Measurements from ENCODE around the gene AUTS2. TPM values are rescaled to one million over a fixed set of nuclear protein-coding genes. Genes with fewer than 3 reads are reported as not detected.

AUTS2 gene
- total RNA-seq, 1 donor from 2014 or later, result 7.7 TPM

DNA sequence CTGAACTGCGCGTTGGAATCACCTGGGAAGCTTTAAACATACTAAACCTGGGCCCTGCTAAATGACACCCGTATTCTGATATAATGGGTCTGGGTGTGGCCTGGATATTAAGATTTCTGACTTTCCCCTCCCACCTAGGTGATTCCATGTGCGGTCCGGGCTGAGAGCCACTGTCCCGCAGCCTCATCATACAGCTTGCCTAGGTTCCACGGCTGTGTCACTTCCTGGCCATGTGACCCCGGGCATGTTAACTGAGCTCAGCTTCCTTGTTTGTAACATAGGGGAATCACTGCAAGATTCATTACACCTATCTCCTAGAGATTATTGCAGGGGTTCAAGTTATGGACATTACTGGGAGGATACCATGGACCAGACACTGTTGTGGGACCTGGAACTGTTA, 1061.0 kb downstream of the AUTS2 start:
- intact Hi-C loops (cut with micrococcal nuclease), result no loop called here

- intact Hi-C loops (cut with micrococcal nuclease), result loop anchor here (1.0 kb wide), 1 partner anchor 12 kb away; no protein-coding TSS in a partner anchor
Observed at GRCh38 chr7:70660154-70660818, 1062.0 kb downstream of the AUTS2 start.

- intact Hi-C loops (cut with micrococcal nuclease), result loop anchor here (1.0 kb wide), 1 partner anchor 13 kb away; no protein-coding TSS in a partner anchor
Observed at GRCh38 chr7:70660819-70661191, 1062.5 kb downstream of the AUTS2 start.

GRCh38 chr7:70663680-70664079, 1065.4 kb downstream of the AUTS2 start:
- intact Hi-C loops (cut with micrococcal nuclease), result no loop called here

- intact Hi-C loops (cut with micrococcal nuclease), result no loop called here
Observed at GRCh38 chr7:70665997-70666396, 1067.7 kb downstream of the AUTS2 start.

DNA sequence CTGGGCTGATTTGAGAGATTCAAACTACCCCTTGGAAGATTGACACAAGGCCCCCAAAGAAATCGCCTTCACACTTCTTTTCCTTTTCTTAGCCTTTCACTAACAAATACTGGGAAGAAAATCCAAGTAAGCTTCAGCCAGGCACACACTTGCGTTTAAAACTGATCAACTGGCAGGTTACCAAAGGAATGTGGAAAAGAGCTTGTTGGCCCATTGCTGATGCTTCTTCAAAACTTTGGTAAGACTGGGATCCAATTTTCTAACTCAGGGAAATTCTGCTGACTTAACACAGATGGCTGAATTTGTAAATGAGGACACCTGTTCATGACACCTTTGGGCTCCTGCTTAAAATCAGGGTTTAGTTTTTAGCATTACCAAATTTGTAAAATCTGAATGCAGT, 1069.1 kb downstream of the AUTS2 start:
- intact Hi-C loops (cut with micrococcal nuclease), result no loop called here

DNA sequence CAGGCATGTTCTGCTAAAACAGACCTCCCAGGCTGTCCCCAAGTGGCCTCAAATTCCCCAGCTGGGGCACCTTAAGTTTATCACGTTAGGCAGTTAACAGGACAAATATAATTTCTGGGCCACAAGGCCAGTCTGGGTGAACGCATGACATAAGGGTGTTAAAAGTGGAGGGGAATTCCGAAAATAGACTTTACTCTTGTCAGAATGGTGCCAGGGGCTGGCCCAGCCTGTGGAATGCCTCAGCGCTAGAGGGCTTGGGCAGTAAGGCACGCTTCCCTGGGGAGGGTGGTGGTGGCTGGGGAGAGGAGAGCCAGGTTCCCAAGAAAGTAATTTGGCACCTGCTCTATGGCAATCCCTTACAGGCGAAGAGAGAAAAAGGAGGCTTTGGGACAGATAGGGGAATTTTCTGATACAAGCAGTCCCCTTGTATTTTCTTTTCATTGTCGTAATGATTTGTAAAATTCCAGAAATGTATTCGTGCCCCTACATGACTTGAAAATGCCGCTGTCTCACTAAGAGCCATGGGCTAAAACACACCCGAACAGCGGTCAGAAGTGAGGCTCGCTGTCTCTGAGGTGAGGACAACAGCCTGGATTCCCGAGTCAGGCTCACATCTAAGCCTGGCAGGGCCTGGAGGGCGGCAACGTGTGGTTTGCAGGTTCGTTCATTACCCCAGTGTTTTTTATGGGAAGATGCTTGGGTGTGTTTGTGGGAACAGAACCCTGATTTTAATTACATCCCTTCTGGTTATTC, 1070.5 kb downstream of the AUTS2 start:
- intact Hi-C loops (cut with micrococcal nuclease), result no loop called here

DNA sequence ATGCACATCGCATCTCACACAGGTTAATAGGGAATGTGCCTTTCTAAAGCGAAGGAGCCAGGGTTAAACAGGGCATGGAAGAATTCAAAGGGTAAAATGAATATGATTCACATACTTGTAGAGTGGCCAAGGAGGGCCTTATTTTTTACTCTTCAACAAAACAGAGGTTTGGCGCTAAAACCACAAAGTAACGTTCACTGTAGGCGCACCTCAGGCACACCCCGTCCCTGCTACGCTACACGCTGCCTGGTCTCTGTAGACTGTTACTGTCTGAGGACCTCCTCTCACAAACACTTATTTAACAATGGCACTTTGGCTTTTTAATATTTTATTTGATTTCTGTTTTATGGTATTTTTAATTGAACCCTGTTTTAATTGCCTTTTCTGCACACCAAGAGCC, 1071.6 kb downstream of the AUTS2 start:
- intact Hi-C loops (cut with micrococcal nuclease), result no loop called here

DNA sequence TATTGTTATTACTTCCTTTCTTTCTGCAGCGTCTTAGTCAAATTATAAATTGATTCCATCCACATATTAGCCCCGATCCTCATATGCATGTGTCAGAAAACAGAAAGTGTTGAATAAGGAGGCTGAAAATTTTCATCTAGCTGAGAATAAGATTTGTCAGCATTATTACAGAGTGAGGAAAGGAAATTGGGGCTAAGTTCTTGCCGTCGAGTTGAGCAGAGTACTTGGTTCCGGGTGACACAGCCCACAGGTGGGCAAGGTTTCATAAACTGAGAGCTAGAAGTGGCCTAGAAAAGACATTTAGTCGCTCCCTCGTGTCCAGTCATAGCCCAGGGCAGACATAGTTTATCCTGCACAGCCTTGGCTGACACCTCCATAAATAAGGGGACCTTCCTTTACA, 1072.0 kb downstream of the AUTS2 start:
- intact Hi-C loops (cut with micrococcal nuclease), result no loop called here

DNA sequence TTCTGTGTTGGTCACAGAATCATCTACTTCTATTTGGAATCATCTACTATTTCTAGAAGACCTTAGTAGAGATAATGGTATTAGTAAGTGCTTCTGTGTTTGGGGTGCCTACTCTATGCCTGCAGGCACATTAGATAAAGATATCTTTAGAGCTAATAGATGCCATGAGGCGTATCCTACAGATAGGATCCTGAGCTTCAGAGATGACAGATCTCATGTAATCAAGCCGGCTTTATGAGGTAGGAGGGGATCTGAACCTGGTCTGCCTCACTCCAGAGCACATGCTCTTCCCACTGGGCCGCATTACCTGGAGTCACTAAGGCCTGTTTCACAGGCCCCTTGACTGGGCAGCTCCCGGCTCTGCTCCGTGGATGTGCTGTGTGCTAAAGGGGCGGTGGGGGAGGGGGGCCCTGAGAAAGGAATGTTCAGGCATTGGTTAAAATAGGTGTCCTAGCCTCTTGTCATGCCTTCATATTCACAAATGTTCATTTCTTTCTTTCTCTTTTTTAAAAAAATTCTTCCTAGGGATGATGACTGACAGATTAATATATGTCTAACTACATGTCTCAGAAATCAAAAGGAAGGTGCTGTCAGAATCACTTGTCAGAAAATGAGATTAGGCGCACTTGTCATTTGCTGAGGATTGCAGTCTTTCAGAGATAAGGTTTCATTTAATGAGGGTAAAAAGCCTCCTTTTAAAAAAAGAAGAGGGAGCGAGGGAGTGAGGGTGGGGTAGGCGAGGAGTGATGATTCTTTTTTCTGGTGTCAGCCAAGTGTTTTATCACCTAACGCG, 1075.7 kb downstream of the AUTS2 start:
- intact Hi-C loops (cut with micrococcal nuclease), result no loop called here

DNA sequence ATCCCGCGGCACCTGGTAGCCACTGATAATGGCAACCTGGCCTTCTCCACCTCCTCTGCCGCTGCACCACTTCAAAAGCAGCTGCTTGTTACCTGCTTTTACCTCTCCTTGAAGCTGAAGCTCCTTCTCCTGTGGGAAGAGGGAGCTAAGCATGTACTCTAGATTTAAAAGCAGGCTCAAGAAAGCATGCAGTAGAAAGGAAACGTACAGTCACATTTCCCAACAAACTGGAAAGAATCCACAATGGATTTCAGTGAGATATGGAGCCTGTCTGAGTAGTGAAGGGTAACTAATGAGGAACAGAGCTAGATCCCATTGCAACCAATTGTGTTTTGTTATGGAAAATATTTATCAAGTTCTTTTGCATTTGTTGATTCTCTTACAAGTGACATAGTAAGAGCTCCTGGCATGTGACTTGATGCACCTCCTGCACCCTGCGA, 1076.3 kb downstream of the AUTS2 start:
- intact Hi-C loops (cut with micrococcal nuclease), result no loop called here

GRCh38 chr7:70676243-70676642, 1078.0 kb downstream of the AUTS2 start:
- intact Hi-C loops (cut with micrococcal nuclease), result no loop called here

DNA sequence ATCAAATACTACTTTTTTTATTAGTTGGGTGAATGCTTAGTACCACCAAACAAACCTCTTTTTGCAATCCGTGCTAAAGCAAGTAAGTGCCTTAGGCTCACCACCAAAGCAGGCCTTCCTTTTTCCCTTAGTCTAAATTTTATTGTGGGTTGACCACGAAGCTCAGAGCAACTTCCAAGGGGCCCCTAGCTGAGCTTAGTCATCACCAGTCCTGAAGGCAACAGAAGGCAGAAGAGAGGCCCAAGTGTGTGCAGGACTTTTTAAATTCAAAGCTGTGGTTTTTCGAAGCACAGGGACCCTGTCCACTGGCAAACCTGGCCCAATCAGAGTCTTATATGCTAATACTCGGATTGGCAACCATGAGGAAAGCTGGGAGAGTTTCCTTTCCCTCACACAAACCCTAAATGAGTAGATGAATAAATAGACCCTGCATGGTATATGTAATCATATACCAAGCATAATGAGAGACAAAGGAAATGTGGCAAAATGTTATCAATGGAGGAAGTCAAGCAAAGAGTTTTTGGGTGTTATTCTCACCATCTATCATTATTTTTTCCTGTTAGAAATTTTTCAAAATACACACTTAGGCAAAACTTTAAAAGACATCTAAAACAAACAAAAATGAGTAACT, 1080.5 kb downstream of the AUTS2 start:
- intact Hi-C loops (cut with micrococcal nuclease), result no loop called here

- intact Hi-C loops (cut with micrococcal nuclease), result no loop called here
Observed at GRCh38 chr7:70679661-70680060, 1081.4 kb downstream of the AUTS2 start.

DNA sequence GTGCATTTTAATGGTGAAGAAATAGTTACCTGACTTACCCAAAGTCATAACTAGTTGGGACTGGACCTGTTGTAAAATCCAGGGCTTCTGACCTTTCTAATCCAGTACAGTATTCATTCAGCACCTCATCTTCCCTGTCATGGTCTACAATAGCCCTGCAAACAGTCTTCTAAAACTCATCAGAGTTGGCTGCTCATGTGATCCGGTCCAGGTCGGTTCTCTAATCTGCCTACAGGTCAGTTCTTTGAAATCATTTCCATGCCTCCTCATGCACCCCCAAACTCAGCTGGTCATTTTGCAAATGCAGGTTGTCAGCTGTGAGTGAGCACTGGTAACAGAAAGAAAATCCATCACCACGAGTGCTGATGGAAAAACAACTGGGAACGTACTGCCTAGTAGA, 1082.0 kb downstream of the AUTS2 start:
- intact Hi-C loops (cut with micrococcal nuclease), result no loop called here

GRCh38 chr7:70680743-70681468, 1082.6 kb downstream of the AUTS2 start:
- intact Hi-C loops (cut with micrococcal nuclease), result no loop called here

DNA sequence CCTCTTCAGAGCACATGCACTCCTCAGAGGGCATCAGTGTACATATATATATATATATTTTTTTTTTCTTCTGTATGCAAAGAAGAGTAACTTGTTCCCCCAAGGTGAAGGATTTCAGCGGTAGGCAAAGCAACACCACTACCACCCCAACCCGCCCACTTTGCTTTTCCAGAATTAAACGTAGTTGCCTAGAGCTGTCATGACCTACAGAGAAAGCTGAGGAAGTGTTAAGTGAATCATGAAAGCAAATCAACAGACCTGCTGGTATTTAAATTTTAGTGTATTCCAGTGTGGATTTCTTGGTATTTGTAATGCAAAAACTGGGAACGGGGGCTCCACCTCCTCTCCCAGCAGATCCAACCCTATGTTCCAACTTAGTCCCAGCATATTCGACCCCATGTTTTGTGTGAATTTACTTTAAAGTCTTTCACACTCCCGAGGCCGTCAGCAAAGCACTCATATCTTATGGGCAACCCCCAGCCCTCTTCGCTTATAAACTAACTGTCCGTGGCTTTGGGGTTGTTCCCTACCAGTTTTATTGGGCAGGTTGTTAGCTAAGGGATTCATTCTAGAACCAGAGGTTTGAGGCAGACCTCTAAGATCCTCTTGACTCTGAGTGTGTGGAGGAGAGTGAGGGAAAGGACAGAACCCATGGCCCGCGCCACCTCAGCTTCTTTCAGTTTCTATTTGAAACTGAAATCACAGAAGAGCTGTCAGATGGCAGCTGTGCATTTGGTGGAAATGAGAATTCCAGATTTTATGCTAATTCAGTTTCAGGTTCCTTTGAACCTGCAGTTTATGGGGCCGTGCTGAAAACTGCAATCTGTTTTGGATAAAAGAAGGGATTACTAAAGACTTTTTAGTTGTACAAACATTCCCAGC, 1083.4 kb downstream of the AUTS2 start:
- intact Hi-C loops (cut with micrococcal nuclease), result loop anchor here (1.0 kb wide), 1 partner anchor 33 kb away; no protein-coding TSS in a partner anchor

GRCh38 chr7:70684173-70684572, 1085.9 kb downstream of the AUTS2 start:
- intact Hi-C loops (cut with micrococcal nuclease), result no loop called here

DNA sequence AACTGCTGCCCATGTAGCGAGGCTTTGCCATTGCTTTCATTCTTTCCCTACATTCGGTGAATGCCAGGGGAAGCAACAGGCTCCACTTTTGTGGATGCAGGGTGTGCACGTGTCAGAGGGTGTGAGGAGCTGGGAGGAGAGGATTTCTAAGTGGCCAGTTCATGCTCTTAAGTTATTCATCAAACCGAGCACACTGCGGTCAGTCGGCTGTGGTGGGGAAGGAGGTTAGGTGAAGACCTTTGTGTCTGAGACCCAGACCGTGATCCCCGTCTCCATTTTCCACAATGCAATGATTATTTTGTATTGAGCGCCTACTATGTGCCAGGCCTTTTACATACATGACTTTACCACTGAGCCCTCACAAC, 1095.0 kb downstream of the AUTS2 start:
- intact Hi-C loops (cut with micrococcal nuclease), result no loop called here
